WTC11 (cell line): ENCODE measurements around the gene GHSR. TPM values are rescaled to one million over a fixed set of nuclear protein-coding genes. Genes with fewer than 3 reads are reported as not detected.

Experiments used
- ATAC-seq: fragments of 200-7000 bp; cut with Tn5 transposase; 2 replicates; pipeline ENCODE4 v1.10.0; 2021; ENCODE audit warnings: mild to moderate bottlenecking, moderate library complexity
- Bru-seq: library from RNA; stranded (reverse); fragments of 400-500 nt; gene quantifications from one replicate; lab custom pipeline; 2021; lab: Mats Ljungman, UMichigan
- CTCF ChIA-PET: fragments of 300-600 bp; sonication (Branson Sonifier 250); formaldehyde crosslinking; loops from one replicate; lab custom pipeline; 2021; ENCODE audit warnings: antibody characterized with exemption; lab: Charles Lee
- POLR2A ChIA-PET: fragments of 350-600 bp; sonication (Branson Sonifier 250); formaldehyde crosslinking; loops from one replicate; lab custom pipeline; 2021; ENCODE audit warnings: antibody characterized with exemption; lab: Charles Lee
- DNase-seq: peaks from one replicate; pipeline ENCODE4 v3.0.0; 2021; ENCODE audit warnings: low spot score
- H3K27ac Mint-ChIP-seq: 2 replicates; pipeline ENCODE4 v1.8.0; 2021; ENCODE audit warnings: mixed read lengths
- H3K27me3 Mint-ChIP-seq: 2 replicates; pipeline ENCODE4 v1.8.0; 2021; ENCODE audit warnings: low read depth, mild to moderate bottlenecking, moderate library complexity, mixed read lengths
- H3K36me3 Mint-ChIP-seq: 2 replicates; pipeline ENCODE4 v1.8.0; 2021; ENCODE audit warnings: mixed read lengths
- H3K4me1 Mint-ChIP-seq: 2 replicates; pipeline ENCODE4 v1.8.0; 2022; ENCODE audit warnings: mixed read lengths
- H3K4me3 Mint-ChIP-seq: 2 replicates; pipeline ENCODE4 v1.8.0; 2021; ENCODE audit warnings: mild to moderate bottlenecking, moderate library complexity, mixed read lengths
- H3K9me3 Mint-ChIP-seq: 2 replicates; pipeline ENCODE4 v1.8.0; 2021; ENCODE audit warnings: mixed read lengths
- AFF4 ChIP-seq: sonication (generic); formaldehyde crosslinking; IDR thresholded peaks from 2 replicates; pipeline ENCODE4 v1.8.1; 2023; ENCODE audit warnings: mild to moderate bottlenecking, missing genetic modification reagents, borderline replicate concordance
- E2F4 ChIP-seq: sonication (generic); formaldehyde crosslinking; IDR thresholded peaks from 2 replicates; pipeline ENCODE4 v1.8.1; 2022; ENCODE audit warnings: low read depth, mild to moderate bottlenecking, moderate library complexity, missing genetic modification reagents, borderline replicate concordance
- FOXJ3 ChIP-seq: sonication (generic); formaldehyde crosslinking; IDR thresholded peaks from 2 replicates; pipeline ENCODE4 v1.9.0; 2021; ENCODE audit warnings: missing genetic modification reagents, mild to moderate bottlenecking, borderline replicate concordance
- MAX ChIP-seq: sonication (generic); formaldehyde crosslinking; IDR thresholded peaks from 2 replicates; pipeline ENCODE4 v1.8.0; 2022; ENCODE audit warnings: mild to moderate bottlenecking, missing genetic modification reagents
- NR2C2 ChIP-seq: sonication (generic); formaldehyde crosslinking; IDR thresholded peaks from 2 replicates; pipeline ENCODE4 v1.8.0; 2022; ENCODE audit warnings: mild to moderate bottlenecking, missing genetic modification reagents
- TP53 ChIP-seq: sonication (generic); formaldehyde crosslinking; IDR thresholded peaks from 2 replicates; pipeline ENCODE4 v1.8.1; 2023; ENCODE audit warnings: mild to moderate bottlenecking, missing genetic modification reagents
- ZBTB43 ChIP-seq: sonication (generic); formaldehyde crosslinking; IDR thresholded peaks from 2 replicates; pipeline ENCODE4 v1.8.1; 2023; ENCODE audit warnings: mild to moderate bottlenecking, missing genetic modification reagents
- long read RNA-seq, 3 experiments: library from RNA in 1 of 3; library from capped mRNA in 1 of 3; library from polyadenylated mRNA in 1 of 3; unstranded in 2 of 3; stranded (forward) in 1 of 3; transcript quantifications; one replicate each; pipeline ENCODE4 v2.0.0, GENCODE V29; 2021
- total RNA-seq: library from RNA; stranded (reverse); gene quantifications from 3 replicates; pipeline ENCODE4 v1.2.3, GENCODE V29; 2021
- TF ChIP-seq, protein P1 (sequence below): sonication (generic); formaldehyde crosslinking; IDR thresholded peaks from 2 replicates; pipeline ENCODE4 v1.8.0; 2022; ENCODE audit warnings: mild to moderate bottlenecking, missing genetic modification reagents
- TF ChIP-seq, protein P2 (sequence below): sonication (generic); formaldehyde crosslinking; IDR thresholded peaks from 2 replicates; pipeline ENCODE4 v1.8.0; 2022; ENCODE audit warnings: mild to moderate bottlenecking, missing genetic modification reagents
- TF ChIP-seq, protein P3 (sequence below): sonication (generic); formaldehyde crosslinking; conservative IDR thresholded peaks from 2 replicates; pipeline ENCODE4 v1.8.1; 2023; ENCODE audit warnings: mild to moderate bottlenecking, low read depth, missing genetic modification reagents, moderate library complexity
- TF ChIP-seq, protein P4 (sequence below): sonication (generic); formaldehyde crosslinking; IDR thresholded peaks from 2 replicates; pipeline ENCODE4 v1.8.0; 2023; ENCODE audit warnings: mild to moderate bottlenecking, missing genetic modification reagents

The GHSR gene
- total RNA-seq (not detected in 3 replicates), Bru-seq, nascent RNA (not detected)
- long read RNA-seq, experiment 1, result 0 reads
- long read RNA-seq, experiment 2, result 0 reads
- long read RNA-seq, experiment 3, result 0 reads

DNA sequence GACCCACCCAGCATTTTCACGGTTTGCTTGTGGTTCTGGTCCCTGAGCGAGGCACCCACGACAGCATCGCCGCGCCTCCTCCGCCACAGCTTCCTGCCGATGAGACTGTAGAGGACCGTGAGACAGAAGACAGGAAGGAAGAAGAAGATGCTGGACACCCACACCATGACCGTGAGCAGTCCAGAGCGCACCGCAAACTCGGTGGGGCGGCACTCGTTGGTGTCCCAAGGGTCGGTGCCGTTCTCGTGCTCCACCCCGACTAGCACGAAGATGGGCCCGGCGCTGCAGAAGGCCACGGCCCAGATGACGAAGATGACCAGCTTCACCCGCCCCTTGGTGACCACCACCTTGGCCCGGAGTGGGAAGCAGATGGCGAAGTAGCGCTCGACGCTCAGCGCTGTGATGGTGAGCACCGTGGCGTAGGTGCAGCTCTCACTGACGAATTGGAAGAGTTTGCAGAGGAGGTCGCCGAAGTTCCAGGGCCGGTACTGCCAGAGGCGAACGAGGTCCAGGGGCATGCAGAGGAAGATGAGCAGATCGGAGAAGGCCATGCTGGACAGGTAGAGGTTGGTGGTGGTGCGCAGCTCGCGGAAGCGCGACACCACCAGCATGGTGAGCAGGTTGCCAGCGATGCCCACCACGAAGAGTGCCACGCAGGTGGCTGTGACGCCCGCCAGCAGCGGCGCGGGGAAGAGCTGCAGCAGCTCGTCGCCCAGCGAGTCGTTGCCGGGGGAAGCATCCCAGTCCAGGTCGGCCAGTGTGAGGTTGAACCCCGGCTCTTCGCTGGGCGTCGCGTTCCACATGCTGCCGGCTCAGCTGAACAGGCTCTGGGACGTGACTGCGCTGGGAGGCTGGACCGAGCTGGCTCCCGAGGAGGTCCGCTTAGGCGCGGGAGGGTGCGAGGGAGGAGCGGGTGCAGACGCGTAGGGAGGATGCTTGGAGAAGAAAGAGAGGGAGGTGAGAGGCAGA lies at the start of gene GHSR:
Gene GHSR (minus strand): TSS at position 846 of the 969 bp plus-strand sequence. CDS start 43 bp downstream, at position 803.
- Mint-ChIP-seq H3K4me3 (peak within 1 kb of the TSS; percentile 68), H3K27ac (no peak within 1 kb of the TSS), H3K9me3 (no peaks in the 10 kb centered on the region), H3K27me3 (peaks cover 73% of the 10 kb centered on the region), H3K36me3 (no peaks in the 10 kb centered on the region), H3K4me1 (peaks cover 29% of the 10 kb centered on the region)
- CTCF ChIA-PET, result interaction anchor here (1.0 to 3.2 kb wide), 6 partner anchors 10 to 177 kb away, joined by 3 to 20 read pairs (median 4); no protein-coding TSS in a partner anchor
- DNase-seq, result peak; percentile 38
- peak; percentile 17 for ATAC-seq
- POLR2A ChIA-PET, result interaction anchor here (1.0 kb wide), 1 partner anchor 12 kb away, joined by 3 read pairs; no protein-coding TSS in a partner anchor
- TF ChIP-seq FOXJ3 (CRISPR knock-in tag) (no peak), MAX (CRISPR knock-in tag) (peak; percentile 31; the same call in 1 of the 2 replicates), ZBTB43 (0 out of 2 replicates have a peak, but pooled peaks have one; percentile 74), E2F4 (CRISPR knock-in tag) (0 out of 2 replicates have a peak, but pooled peaks have one; percentile 14), NR2C2 (CRISPR knock-in tag) (0 out of 2 replicates have a peak, but pooled peaks have one; percentile 22), AFF4 (no peak), TP53 (CRISPR knock-in tag) (0 out of 2 replicates have a peak, but pooled peaks have one; percentile 44)
- TF ChIP-seq, protein P1, sequence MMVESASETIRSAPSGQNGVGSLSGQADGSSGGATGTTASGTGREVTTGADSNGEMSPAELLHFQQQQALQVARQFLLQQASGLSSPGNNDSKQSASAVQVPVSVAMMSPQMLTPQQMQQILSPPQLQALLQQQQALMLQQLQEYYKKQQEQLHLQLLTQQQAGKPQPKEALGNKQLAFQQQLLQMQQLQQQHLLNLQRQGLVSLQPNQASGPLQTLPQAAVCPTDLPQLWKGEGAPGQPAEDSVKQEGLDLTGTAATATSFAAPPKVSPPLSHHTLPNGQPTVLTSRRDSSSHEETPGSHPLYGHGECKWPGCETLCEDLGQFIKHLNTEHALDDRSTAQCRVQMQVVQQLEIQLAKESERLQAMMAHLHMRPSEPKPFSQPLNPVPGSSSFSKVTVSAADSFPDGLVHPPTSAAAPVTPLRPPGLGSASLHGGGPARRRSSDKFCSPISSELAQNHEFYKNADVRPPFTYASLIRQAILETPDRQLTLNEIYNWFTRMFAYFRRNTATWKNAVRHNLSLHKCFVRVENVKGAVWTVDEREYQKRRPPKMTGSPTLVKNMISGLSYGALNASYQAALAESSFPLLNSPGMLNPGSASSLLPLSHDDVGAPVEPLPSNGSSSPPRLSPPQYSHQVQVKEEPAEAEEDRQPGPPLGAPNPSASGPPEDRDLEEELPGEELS (CRISPR knock-in tag), result peak; percentile 72; the same call in 1 of the 2 replicates
- TF ChIP-seq, protein P2, sequence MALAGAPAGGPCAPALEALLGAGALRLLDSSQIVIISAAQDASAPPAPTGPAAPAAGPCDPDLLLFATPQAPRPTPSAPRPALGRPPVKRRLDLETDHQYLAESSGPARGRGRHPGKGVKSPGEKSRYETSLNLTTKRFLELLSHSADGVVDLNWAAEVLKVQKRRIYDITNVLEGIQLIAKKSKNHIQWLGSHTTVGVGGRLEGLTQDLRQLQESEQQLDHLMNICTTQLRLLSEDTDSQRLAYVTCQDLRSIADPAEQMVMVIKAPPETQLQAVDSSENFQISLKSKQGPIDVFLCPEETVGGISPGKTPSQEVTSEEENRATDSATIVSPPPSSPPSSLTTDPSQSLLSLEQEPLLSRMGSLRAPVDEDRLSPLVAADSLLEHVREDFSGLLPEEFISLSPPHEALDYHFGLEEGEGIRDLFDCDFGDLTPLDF, result peak; percentile 49; the same call in 1 of the 2 replicates
- TF ChIP-seq, protein P3, sequence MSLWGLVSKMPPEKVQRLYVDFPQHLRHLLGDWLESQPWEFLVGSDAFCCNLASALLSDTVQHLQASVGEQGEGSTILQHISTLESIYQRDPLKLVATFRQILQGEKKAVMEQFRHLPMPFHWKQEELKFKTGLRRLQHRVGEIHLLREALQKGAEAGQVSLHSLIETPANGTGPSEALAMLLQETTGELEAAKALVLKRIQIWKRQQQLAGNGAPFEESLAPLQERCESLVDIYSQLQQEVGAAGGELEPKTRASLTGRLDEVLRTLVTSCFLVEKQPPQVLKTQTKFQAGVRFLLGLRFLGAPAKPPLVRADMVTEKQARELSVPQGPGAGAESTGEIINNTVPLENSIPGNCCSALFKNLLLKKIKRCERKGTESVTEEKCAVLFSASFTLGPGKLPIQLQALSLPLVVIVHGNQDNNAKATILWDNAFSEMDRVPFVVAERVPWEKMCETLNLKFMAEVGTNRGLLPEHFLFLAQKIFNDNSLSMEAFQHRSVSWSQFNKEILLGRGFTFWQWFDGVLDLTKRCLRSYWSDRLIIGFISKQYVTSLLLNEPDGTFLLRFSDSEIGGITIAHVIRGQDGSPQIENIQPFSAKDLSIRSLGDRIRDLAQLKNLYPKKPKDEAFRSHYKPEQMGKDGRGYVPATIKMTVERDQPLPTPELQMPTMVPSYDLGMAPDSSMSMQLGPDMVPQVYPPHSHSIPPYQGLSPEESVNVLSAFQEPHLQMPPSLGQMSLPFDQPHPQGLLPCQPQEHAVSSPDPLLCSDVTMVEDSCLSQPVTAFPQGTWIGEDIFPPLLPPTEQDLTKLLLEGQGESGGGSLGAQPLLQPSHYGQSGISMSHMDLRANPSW, result no peak
- TF ChIP-seq, protein P4, sequence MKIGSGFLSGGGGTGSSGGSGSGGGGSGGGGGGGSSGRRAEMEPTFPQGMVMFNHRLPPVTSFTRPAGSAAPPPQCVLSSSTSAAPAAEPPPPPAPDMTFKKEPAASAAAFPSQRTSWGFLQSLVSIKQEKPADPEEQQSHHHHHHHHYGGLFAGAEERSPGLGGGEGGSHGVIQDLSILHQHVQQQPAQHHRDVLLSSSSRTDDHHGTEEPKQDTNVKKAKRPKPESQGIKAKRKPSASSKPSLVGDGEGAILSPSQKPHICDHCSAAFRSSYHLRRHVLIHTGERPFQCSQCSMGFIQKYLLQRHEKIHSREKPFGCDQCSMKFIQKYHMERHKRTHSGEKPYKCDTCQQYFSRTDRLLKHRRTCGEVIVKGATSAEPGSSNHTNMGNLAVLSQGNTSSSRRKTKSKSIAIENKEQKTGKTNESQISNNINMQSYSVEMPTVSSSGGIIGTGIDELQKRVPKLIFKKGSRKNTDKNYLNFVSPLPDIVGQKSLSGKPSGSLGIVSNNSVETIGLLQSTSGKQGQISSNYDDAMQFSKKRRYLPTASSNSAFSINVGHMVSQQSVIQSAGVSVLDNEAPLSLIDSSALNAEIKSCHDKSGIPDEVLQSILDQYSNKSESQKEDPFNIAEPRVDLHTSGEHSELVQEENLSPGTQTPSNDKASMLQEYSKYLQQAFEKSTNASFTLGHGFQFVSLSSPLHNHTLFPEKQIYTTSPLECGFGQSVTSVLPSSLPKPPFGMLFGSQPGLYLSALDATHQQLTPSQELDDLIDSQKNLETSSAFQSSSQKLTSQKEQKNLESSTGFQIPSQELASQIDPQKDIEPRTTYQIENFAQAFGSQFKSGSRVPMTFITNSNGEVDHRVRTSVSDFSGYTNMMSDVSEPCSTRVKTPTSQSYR, result 0 out of 2 replicates have a peak, but pooled peaks have one; percentile 8
